HG03066 (cell line): ENCODE results near the gene XPC.

ENCODE experiments used
- ATAC-seq: cut with Tn5 transposase; IDR thresholded peaks from one replicate; pipeline ENCODE4 v1.9.1; 2021; ENCODE audit warnings: low read depth; ENCODE audit not compliant: unreplicated experiment

XPC gene

GRCh38 chr3:14150078-14150477 lies 28.3 kb downstream of the XPC start:
- no peak for ATAC-seq

GRCh38 chr3:14148041-14148985 lies 30.1 kb downstream of the XPC start:
- ATAC-seq = no peak

DNA sequence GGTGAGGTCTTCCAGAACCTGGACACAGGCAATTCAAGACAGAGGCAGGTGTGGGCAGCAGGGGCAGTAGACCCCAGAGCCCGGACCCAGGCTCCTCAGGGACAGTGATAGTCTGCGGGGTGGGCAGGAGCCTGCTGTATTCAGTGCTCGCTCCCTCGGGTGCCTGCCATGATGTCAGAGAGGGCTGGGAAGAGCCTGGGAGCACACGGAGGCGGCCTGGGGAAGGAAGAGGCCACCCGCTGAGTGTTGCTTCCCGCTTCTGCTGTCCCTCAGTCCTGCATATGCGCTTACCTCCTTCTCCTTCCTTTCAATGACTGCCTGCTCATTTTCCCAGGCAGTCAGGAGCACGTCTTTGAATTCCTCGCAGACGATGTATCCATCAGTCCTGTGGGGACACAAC lies 30.8 kb downstream of the XPC start:
- no peak for ATAC-seq

GRCh38 chr3:14147066-14147435 lies 31.4 kb downstream of the XPC start:
- ATAC-seq = no peak

GRCh38 chr3:14146381-14147065 lies 31.9 kb downstream of the XPC start:
- ATAC-seq = no peak

- ATAC-seq = no peak
Observed at GRCh38 chr3:14145670-14146380, 32.6 kb downstream of the XPC start.

GRCh38 chr3:14145236-14145635 lies 33.2 kb downstream of the XPC start:
- ATAC-seq = no peak

DNA sequence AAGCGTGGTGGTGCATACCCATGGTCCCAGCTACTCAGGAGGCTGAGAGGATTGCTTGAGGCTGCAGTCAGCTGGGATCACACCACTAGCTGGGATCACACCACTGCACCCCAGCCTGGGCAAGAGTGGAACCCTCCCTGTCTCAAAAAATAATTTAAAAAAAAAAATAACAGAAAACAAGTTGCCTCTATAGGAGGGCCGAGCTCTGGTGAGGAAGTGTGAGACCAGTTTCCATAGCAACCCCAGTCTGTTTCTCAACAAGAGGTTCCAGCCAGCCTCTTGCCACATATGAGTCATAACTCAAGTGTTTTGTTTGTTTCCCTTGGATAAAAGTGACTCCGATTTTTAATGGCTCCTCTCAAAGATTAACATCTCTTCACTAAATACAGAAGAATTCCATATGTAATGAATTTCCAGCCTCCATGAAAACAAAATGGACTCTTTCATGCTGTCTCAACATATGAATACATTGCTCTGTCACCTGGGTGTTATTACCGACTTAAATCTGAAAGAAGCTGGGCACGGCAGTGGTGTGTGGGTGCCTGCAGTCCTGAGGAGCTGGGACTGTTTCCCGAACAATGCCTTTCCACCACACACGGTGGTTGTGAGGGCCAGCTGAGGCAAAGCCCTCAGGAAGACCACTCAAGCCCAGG lies 33.9 kb downstream of the XPC start:
- ATAC-seq = peak; percentile 96

- ATAC-seq = no peak
Observed at GRCh38 chr3:14143271-14144225, 34.9 kb downstream of the XPC start.

GRCh38 chr3:14142567-14143270 lies 35.7 kb downstream of the XPC start:
- ATAC-seq = no peak

DNA sequence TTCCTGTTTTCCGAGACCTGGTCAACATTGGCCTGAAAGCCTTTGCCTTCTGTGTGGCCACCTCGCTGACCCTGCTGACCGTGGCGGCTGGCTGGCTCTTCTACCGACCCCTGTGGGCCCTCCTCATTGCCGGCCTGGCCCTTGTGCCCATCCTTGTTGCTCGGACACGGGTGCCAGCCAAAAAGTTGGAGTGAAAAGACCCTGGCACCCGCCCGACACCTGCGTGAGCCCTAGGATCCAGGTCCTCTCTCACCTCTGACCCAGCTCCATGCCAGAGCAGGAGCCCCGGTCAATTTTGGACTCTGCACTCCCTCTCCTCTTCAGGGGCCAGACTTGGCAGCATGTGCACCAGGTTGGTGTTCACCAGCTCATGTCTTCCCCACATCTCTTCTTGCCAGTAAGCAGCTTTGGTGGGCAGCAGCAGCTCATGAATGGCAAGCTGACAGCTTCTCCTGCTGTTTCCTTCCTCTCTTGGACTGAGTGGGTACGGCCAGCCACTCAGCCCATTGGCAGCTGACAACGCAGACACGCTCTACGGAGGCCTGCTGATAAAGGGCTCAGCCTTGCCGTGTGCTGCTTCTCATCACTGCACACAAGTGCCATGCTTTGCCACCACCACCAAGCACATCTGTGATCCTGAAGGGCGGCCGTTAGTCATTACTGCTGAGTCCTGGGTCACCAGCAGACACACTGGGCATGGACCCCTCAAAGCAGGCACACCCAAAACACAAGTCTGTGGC lies 36.6 kb downstream of the XPC start:
- no peak for ATAC-seq

GRCh38 chr3:14141144-14141543 lies 37.3 kb downstream of the XPC start:
- ATAC-seq = no peak

DNA sequence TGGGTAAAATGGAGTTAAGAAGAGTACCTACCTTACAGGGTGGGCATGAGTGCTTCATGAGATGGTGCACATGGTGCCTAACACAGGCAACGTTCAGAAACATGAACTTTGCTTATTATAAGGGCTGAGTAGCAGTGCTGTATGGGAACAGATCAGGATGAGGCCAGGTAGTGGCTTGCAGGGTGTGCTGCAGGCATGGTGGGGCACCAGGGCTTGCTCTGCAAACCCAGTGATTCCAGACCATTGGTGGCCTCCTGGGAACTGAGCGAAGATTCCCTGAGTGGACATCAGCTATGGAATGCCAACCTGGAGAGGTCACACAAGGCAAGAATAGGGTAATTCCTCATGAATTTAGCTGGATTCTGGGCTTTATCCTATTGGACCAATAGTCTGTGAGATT lies 37.7 kb downstream of the XPC start:
- no peak for ATAC-seq

- ATAC-seq = no peak
Observed at GRCh38 chr3:14139771-14140170, 38.6 kb downstream of the XPC start.

DNA sequence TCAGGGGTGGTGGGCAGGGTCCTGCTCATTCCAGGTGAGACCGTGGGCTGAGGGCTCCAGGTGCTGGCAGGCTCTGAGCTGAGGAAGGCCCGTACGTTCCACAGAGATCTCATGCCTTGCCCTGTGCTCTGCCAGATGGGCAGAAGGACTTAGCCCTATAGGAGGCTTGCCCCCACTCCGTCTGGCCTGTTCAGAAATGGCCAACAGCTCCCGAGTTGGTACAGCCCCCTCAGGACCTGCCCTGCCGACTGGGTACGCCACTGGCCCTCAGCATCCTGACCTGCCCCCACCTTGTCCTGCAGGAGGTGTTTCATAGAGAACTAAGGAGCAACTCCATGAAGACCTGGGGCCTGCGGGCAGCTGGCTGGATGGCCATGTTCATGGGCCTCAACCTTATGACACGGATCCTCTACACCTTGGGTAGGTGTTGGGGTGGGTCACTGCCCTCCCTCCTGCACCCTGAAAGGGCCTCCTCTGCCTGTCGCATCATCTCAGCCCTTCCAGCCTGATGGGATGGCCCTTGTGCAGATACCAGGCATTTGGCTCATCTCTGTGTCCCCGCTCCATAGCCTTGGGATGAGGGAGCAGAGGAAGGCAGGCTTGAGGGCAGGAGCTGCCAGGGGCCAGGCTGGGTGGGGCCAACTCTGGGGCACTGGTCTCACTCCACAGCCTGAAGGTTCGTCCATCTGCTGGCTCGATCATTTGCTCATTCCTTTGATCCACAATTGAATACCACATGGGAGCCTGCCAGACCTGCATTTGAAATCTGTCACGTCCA lies 39.3 kb downstream of the XPC start:
- no peak for ATAC-seq

GRCh38 chr3:14138109-14138877 lies 40.1 kb downstream of the XPC start:
- no peak for ATAC-seq

GRCh38 chr3:14137445-14137844 lies 41.0 kb downstream of the XPC start:
- no peak for ATAC-seq
